ENCODE results near the gene SEMA7A.

Gene SEMA7A

GRCh38 chr15:74402337-74402841, 31.4 kb downstream of the SEMA7A start:
- peak overlapping the region in 2 of 3 experiments; percentile 14 to 15 for H3K4me3 Mint-ChIP-seq
- TF ChIP-seq CTCF (IDR thresholded peaks at IDR 0.05; ENCODE audit: unreplicated experiment in 3 of 3), result no peak
- H3K4me1 Mint-ChIP-seq, result peaks cover 68% of the 10 kb centered on the region
- H3K27me3 Mint-ChIP-seq (ENCODE audit: low read depth), result peaks cover 4% of the 10 kb centered on the region
- H3K27ac Mint-ChIP-seq, result peak overlapping the region; percentile 80 to 96 (median 92)
- H3K9me3 Mint-ChIP-seq, result no peaks in the 10 kb centered on the region
- no peaks in the 10 kb centered on the region for H3K36me3 Mint-ChIP-seq (ENCODE audit: low read depth)

- no peaks in the 10 kb centered on the region for H3K9me3 Mint-ChIP-seq
- no peaks in the 10 kb centered on the region for H3K36me3 Mint-ChIP-seq (ENCODE audit: low read depth)
- H3K27me3 Mint-ChIP-seq (ENCODE audit: low read depth), result peaks cover 4% of the 10 kb centered on the region
Observed at GRCh38 chr15:74400915-74401757, 32.6 kb downstream of the SEMA7A start.

GRCh38 chr15:74400313-74400860, 33.4 kb downstream of the SEMA7A start:
- Mint-ChIP-seq H3K4me1 (peaks cover 63% of the 10 kb centered on the region), H3K9me3 (no peaks in the 10 kb centered on the region), H3K27me3 (ENCODE audit: low read depth) (peaks cover 2% of the 10 kb centered on the region), H3K4me3 (no peak overlapping the region), H3K36me3 (ENCODE audit: low read depth) (no peaks in the 10 kb centered on the region), H3K27ac (peak overlapping the region in 2 of 3 experiments; percentile 59 to 68)
- TF ChIP-seq CTCF (IDR thresholded peaks at IDR 0.05; ENCODE audit: unreplicated experiment in 3 of 3), result no peak

More at GRCh38 chr15:74400915-74401757, 32.6 kb downstream of the SEMA7A start:
- H3K4me1 Mint-ChIP-seq, result peaks cover 63% of the 10 kb centered on the region
- H3K27ac Mint-ChIP-seq, result peak overlapping the region in 2 of 3 experiments; percentile 68 to 92
- no peak for TF ChIP-seq CTCF (IDR thresholded peaks at IDR 0.05; ENCODE audit: unreplicated experiment in 3 of 3)
- H3K4me3 Mint-ChIP-seq, result no peak overlapping the region

- Mint-ChIP-seq H3K9me3 (no peaks in the 10 kb centered on the region), H3K36me3 (ENCODE audit: low read depth) (no peaks in the 10 kb centered on the region), H3K4me1 (peaks cover 70% of the 10 kb centered on the region), H3K27ac (no peak overlapping the region), H3K4me3 (no peak overlapping the region), H3K27me3 (ENCODE audit: low read depth) (no peaks in the 10 kb centered on the region)
- no peak for TF ChIP-seq CTCF (IDR thresholded peaks at IDR 0.05; ENCODE audit: unreplicated experiment in 3 of 3)
Observed at GRCh38 chr15:74399511-74400312, 34.0 kb downstream of the SEMA7A start.

GRCh38 chr15:74399100-74399499, 34.7 kb downstream of the SEMA7A start:
- H3K4me3 Mint-ChIP-seq, result no peak overlapping the region
- H3K4me1 Mint-ChIP-seq, result peaks cover 70% of the 10 kb centered on the region
- no peak for TF ChIP-seq CTCF (IDR thresholded peaks at IDR 0.05; ENCODE audit: unreplicated experiment in 3 of 3)

More at GRCh38 chr15:74399100-74399499, 34.7 kb downstream of the SEMA7A start:
- Mint-ChIP-seq H3K27ac (peak overlapping the region in 2 of 3 experiments; percentile 36 to 83), H3K9me3 (no peaks in the 10 kb centered on the region), H3K36me3 (ENCODE audit: low read depth) (no peaks in the 10 kb centered on the region), H3K27me3 (ENCODE audit: low read depth) (no peaks in the 10 kb centered on the region)

Measured in nephron (organoid).